Left renal pelvis (tissue), 4 donors: Measurements from ENCODE around the gene MPDZ. TPM values are rescaled to one million over a fixed set of nuclear protein-coding genes. Genes with fewer than 3 reads are reported as not detected.

Experiments used
- DNase-seq, 4 donors: peaks; one replicate each; pipeline ENCODE4 v3.0.0-alpha.2; 2013; ENCODE audit warnings: low read depth in 4 of 4, low spot score in 3 of 4
- polyA plus RNA-seq, 4 donors: library from polyadenylated mRNA; unstranded; fragments of 120-200 nt; gene quantifications; one replicate each; pipeline ENCODE4 v1.2.1, GENCODE V29; 2013; ENCODE audit not compliant: insufficient read length in 4 of 4

The MPDZ gene
- polyA plus RNA-seq, 4 donors: 39.9 to 54.5 (median 49.7) TPM

DNA sequence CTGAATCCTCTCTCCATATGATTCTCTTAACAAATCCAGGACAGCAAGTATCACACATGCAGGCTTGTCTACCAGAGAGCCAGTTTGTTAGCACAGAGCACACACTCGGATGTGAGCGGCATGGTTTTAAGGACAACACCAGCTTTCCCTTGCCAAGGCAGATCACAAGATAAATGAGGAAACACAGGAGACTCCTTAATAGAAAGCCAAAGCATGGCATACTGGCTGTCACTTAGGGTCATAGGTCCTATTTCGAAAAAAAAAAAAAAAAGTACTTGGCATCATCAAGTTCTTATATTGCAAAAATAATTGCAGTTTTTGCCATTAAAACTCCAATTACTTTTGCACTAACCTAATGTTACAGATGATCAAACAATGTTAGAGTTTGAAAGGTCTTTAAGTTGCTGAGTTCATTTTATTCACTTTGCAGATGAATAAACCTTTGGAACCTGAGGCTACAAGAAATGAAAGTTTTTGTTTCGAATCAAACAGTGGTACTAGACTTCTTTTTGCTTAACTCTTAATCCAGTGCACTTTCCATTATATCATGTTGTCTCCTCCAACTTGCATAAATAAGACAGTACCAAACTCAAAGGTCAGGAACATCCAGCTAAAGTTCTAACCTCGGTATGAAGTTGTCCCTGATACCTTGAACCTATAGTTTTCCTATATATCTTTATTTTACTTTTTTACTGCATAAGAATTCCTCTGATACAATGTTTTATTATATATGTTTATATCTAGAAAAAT lies 138.5 kb downstream of the MPDZ start:
- no peak for DNase-seq

DNA sequence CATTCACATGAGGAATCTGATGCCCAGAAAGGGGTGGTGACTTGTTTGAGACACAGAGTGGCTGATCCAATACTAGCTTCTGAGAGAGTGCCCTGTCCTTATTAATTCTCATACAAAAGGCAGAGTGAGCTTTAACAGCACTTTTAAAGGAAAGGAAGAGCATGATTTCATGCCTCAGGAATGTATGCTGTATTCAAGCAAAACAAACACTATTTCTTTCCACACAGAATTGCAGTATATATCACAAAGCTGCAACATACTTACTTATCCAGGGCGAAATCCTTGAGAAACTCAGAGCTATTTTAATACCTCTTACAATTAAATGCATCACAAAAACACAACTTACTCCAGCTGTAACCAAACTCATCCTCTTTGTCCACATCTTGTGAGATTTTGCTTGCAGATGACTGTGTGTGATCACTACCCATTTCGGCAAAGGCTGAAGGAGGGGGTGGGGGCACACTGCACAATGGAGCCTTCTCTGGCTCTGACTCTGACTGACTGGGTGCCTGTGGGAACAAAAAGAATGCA lies 139.8 kb downstream of the MPDZ start:
- DNase-seq: no peak

DNA sequence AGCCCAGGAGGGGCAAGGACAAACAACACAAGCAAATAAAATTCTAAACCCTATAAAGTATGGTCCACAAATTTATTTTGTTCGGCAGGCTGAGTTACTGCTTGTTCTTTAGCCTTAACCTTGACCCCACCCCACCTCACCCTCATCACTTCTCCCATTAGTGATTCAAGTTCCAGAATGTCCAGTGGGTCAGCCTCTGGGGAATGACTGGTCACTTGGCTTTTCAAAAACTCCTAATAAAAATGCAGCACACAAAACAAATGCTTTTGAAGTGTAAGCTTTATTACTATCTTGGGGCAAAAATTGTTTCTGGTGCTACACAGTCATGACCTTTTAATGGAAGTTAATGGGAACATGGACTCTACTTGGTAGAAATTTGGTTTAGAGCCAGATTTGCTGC lies 142.1 kb downstream of the MPDZ start:
- peak in 1 of 4 donors; percentile 33 for DNase-seq

DNA sequence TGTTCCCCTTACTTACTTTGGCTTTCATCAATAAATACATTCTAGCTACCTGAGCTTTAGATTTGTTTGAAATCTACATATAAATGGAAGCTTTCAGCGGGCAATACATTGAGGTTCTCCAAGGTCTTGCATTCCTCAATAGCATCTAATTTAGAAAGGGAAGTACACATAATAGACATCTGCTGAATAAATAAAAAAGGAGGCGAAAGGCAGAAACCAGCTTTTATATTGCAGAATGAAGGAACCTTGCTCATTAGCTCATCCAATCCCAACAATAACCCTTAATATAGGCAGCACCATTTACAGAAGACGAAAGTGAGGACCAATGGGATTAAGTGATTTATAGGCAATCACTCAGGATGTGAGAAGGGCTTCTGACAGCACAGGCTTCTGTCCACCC lies 147.5 kb downstream of the MPDZ start:
- no peak for DNase-seq

DNA sequence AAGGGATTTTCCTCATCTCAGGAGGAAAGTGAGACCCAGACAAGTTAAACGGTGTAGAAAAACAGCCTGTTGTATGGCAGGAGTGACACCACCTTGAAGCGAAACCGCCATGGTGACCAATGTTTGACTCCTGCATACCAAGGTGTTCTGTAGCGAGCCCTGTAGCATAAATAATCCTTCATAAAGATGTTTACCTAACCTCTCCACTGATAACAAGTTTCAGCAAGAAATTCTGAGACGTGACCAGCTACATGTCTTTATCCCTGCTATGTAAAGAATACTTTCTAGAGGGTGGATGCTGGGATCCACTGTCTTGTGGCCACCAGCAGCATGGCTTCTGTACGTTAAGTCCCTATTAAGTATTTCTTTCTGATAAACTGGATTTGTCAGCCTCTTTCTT lies 148.1 kb downstream of the MPDZ start:
- DNase-seq: no peak

DNA sequence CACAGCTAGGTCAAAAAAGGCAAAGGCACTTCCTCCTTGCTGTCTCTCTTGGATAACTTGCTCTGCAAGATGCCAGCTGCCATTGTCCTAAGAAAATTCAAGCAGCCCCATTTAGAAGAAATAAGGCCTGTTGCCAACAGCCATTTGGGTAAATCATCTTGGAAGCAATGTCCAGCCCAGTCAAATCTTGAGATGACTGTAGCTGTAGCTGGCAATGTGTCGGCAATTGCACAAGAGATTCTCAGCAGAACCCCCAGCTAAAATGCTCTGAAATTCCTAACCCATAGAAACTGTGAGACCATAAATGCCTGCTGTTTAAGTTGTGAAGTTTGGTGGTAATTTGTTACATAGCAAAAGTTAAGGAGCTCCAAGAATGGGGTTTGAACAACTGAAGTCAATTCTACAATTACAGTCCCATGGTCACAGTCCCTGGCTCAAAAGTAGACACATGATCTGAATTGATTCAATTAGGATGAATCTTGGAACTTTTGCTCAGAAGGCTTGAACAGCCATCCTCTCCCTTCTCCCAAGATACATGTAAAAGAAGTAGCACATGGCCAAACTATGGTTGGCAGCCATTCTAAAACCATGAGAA lies 151.1 kb downstream of the MPDZ start:
- DNase-seq: no peak

DNA sequence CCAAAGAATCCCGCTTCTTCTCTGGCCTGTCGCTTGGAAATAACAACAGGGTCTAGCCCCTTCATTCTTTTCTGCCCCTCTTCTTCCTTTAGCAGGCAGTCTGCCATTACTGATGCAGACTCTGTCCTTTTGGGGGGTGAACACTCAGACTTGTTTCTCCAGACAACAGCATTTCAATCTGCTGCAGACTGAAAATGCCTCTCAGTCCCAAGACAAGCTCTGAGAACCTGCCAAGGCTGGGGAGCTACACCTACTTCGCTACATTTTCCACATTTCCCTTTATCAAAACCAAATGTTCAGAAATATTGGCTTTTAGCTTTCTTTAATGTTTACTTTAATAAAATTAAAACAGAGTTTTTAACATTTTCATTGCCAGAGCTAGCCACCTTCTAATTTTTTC lies 152.4 kb downstream of the MPDZ start:
- DNase-seq: no peak

DNA sequence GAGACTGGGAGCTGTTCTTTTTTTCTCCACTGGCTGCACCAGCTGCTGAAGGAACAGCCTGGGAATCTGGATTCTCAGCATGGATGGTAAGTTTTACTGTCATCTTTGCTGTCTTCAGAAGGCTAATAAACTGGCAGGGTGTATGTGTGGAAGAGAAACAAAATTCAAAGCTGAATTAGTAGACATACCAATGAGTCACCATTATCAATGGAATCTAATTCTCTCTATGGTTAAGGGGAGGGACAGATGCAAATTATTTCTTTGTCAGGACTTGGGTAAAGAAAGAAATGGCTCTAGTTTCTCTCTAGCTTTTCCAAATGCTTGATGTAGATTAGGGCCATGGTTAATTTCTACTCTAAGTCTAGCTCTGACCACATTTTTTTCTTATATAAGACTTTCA lies 154.2 kb downstream of the MPDZ start:
- DNase-seq: no peak

DNA sequence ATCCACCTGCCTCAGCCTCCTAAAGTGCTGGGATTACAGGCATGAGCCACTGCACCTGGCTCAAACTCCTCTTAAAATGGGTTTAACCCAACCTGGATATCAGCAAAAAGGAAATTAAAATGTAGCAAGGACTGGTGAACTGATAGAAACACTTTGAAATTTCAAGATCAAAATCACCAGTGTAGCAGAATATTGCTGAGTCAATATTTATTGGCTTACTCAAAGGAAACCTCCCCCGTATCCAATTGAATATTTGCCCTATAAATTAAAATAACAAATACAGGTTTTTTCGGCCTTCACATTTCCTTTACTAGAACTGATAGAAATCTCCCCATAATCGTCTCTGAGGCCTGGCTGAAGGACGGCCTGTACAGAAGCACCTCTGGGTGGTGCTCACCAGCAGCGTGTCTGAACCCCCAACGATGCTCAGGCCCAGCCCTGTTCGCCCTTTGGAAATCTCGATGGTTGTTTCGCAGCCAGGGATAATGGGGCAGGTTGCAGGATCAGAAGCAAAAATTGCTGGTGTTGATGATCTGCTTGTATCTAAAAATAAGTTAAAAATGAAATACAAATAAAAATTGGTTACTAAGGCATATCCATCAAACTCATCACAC lies 156.6 kb downstream of the MPDZ start:
- no peak for DNase-seq

DNA sequence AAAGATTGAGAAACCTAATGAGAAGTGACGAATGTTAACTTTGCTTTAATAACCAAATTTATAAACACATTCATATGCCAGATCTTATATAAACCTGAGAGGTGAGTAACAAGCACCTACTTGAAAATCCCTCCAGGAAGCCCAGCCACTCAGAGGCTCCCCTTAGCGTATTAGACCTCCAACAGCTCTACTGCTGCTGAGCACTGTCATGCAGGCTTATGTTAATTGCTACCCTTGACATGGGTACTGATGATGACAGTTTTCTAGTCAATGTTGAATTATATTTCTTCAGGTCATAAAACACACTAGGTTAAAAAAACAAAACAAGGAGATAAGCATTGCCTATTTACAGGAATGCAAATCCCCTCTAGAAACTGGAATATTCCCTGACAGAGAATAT lies 161.2 kb downstream of the MPDZ start:
- no peak for DNase-seq

DNA sequence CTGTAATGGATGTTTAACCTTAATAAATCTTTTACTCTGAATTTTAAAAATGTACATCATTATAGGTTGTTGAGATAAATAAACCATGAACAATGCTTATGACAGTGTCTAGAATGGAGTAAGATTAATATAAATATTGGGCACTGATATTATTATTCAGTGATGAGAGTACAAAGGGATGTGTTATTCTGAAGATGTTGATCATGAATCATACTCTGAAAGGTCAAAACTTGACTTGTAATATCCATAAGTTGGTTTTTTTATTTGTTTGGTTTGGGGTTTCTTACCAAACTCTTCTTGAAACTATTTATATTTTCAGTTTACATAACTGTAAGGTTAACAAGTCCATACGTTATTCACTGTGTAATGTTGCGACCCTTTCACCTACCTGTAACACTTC lies 163.2 kb downstream of the MPDZ start:
- no peak for DNase-seq

DNA sequence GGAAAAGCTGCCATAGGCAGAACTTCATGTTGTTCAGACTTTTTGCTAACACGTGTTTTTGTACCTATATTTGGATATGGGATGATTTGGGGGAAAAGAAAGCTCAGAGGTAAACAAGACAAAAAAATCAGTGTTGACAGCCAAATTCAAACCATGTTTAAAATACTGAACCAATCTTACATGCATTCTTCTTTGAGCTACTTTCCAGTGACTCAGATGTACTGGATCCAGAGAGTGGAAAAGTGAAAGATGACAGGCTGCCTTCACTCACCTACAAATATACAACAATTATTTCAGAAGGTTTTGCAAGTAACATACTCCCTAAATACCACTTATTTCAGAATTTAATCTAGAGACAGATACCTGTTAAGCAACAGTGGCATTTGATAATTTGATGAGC lies 165.7 kb downstream of the MPDZ start:
- no peak for DNase-seq

DNA sequence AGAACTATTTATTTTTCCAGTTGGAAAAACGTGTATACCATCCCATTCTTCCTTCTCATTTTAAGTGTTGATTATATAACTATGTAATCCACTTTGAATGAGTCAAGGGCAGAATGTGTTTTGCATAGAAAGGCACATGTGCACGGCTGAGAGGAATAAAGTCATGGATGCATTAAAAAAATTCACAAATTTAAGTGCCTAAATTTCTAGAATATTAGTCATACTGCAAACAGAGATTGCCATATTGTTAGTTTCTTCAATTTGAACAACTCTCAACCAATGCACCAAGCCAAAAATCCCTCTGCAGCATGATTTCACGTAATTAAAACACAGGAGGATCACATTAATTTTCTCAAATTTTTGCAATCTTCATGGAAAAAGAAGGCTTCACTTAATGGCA lies 166.3 kb downstream of the MPDZ start:
- no peak for DNase-seq

DNA sequence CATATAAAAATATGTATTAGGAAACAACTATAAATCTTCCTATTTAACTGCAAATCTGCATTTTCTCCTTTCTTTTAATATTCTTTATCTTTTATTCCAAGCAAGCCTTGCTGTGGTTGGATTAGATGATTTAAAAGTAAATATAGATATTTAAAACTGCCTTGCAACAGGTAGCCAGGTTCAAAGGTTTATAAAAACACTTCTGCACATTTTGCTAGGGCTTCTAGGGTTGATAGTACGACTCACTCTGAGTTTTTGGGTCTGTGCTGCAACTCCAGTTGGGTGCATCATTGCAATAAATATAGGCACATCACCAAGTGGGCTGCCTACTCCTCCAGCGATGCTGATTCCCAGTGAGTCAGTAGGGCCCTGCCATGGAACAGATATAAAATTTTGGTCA lies 167.7 kb downstream of the MPDZ start:
- no peak for DNase-seq

DNA sequence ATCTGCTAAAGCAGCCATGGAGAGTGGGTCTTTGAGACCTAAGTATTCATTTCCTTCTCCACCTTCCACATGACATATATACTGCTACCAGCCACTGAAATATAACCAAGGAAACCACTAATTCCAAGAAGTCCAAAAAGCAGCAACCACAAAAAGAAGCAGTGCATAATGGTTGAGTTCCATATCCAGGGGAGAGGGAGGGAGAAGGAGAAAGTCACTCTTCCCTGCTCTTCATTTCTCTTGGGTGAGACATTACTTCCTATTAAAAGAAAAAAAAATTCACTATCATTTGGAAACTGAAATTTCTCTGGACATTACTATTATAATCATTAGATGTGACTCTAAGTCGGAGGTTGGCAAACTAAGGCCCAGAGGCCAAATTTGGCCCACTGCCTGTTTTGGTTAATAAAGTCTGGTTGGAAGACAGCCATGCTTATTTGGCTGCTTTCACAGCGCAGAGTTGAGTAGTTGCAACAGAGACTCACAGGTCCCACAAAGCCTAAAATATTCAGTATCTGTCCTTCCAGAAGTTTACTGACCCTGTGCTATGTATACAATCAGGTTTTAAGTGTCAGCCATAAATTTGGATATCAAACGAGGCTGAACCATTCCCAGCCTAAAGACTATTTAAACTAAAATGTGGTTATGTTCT lies 168.6 kb downstream of the MPDZ start:
- no peak for DNase-seq

DNA sequence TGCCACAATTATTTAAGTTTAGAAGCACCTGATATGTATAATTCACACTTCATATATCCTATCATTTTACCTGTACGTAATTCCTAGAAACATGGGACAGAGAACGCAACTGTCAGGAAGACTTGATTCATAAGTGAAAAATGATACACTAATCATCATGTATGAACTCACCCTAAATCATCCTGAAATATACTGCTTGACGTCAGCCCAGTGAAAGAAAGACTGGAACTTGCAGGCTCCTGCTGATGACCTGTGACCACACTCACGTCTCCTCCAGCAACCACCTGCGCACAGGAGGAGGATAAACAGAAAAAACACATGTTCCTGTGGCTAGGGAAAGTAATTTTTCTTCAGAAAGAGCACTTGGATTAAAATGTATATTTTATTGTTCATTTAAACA lies 169.7 kb downstream of the MPDZ start:
- no peak for DNase-seq

DNA sequence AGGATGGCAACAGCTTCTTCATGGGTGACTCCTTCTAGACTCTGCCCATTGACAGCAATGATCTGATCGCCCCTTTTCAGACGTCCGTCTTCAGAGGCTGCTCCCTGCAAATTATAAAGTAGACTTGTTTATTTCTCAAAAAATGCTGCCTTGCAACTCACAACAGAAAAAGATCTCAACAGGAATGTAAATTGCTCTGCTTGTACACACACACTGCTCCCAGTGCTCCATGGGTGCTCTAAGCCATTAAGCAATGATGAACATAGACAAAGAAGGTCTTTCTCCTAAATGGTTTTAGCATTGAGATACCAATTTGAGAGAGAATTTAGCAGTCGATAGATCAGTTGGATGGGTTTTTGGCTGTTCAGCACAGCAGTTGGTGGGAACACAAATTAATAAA lies 172.5 kb downstream of the MPDZ start:
- DNase-seq: no peak

DNA sequence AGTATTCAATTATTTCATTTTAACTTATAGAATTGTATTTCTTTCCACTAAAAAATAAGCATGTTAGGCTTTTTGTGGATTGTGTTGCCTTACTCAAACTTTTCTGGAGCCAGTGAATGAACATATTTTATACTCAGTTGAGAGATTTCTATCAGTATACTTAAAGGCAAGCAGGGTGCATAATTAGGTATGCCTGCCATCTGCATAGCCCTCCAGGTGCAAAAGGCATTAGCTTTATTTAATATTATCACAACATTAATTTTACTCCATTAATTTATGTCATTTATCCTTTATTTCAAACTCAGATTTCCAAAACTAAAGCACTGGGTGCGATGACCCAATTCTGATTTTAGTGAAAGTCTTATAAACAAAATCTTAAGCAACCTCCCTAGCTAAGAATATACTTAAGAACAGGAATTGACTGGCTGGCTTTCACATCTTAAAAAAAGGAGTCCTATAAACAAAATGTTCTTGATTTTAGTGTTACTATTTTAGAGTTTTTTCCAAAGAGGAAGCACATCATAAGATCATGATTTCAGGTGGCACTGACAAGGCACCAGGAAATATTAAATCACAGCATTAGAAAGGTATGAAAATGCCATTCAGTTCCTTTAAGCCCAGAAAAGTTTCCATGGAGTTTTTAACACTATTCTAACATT lies 178.4 kb downstream of the MPDZ start:
- DNase-seq: no peak

DNA sequence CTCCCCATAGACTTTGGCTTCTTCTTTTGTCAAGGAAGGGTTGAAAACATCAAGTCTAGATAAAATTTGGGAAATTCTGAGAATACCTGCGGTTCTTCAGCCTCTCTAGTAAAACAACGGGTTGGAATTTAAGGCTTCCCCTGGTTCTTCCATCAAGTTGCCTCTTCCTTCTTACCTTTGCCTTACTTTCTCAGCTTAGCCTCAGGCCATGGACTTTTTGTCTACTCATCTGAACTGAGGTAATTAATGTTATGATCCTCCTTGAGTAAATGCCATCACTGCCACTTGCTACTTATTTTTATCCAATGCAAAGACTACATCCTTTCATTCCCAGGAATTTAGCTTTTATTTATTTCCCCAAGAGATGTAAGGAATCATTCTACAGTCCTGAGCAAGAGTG lies 184.4 kb downstream of the MPDZ start:
- no peak for DNase-seq

DNA sequence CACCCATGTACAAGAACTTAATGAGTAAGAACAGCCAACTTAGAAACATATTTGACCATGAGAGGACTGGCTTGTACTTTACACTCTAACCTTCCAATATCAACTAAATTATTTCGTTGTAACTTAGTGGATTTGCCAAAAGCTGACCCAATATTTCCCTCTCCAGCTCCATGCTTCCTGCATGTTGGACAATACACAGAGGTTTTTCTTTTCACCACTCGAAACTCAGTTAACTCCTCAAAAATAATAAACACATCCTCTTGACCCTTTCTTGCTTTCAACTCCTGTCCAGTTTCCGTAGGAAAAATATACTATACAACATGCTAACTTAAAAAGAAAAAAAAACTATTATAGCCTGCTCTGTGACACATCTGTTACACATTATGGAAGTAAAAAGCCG lies 188.9 kb downstream of the MPDZ start:
- no peak for DNase-seq

DNA sequence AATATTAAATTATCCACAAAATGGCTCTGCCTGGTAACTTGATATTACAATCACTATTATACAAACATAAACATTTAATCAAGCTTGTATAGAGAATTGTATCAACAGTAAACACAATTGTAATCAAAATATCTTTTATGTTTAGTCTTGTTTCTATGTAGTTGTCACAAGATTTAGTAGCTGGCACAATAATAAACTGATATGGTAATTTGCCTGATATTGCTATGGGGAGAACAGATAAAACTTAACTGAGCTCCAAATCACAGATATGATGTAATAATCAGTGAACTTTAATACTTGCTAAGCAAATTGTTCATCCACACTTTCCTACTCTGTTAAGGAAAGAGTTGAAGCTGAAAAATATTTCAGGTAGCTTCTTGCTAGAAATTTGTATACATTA lies 189.8 kb downstream of the MPDZ start:
- no peak for DNase-seq
